ENCODE measurements around the gene ZNF576.

- TF ChIP-seq CTCF (IDR thresholded peaks at IDR 0.05; ENCODE audit: insufficient read depth, low read length) (no peak), REST (IDR thresholded peaks at IDR 0.05; ENCODE audit: insufficient replicate concordance, low read depth) (no peak), POLR2AphosphoS5 (IDR thresholded peaks at IDR 0.05; ENCODE audit: low read depth) (no peak)
These were observed 25.7 kb downstream of the ZNF576 start for GRCh38 chr19:43622070-43622469.
